GM23338 (cell line): ENCODE data around the gene STX11. TPM values are rescaled to one million over a fixed set of nuclear protein-coding genes. Genes with fewer than 3 reads are reported as not detected.

Source experiments
- ATAC-seq: fragments of 200-7000 bp; cut with Tn5 transposase; 3 replicates; pipeline ENCODE4 v1.9.1; 2020
- DNase-seq: peaks from one replicate; pipeline ENCODE4 v3.0.0-alpha.2; 2015; ENCODE audit warnings: low spot score
- H2AFZ ChIP-seq: fragments of 200-600 bp; sonication (generic); 2 replicates; pipeline ENCODE4 v1.8.0; 2016; ENCODE audit warnings: antibody characterized with exemption, mild to moderate bottlenecking, moderate library complexity
- H3F3A ChIP-seq: fragments of 200-600 bp; sonication (generic); replicated peaks from 2 replicates; pipeline ENCODE4 v1.8.0; 2017; ENCODE audit warnings: antibody characterized with exemption, mixed run types, low read depth
- H3K27ac ChIP-seq: fragments of 200-600 bp; sonication (generic); 2 replicates; pipeline ENCODE4 v1.6.1; 2016; ENCODE audit warnings: low read depth
- H3K27me3 ChIP-seq: fragments of 200-600 bp; sonication (generic); 2 replicates; pipeline ENCODE4 v1.8.0; 2016; ENCODE audit warnings: mild to moderate bottlenecking, mixed run types, moderate library complexity; ENCODE audit not compliant: insufficient read depth
- H3K36me3 ChIP-seq: fragments of 200-600 bp; sonication (generic); 2 replicates; pipeline ENCODE4 v1.8.0; 2016; ENCODE audit warnings: mild to moderate bottlenecking; ENCODE audit not compliant: insufficient read depth
- H3K4me1 ChIP-seq: fragments of 200-600 bp; sonication (generic); 2 replicates; pipeline ENCODE4 v1.8.0; 2016; ENCODE audit warnings: mild to moderate bottlenecking, moderate library complexity; ENCODE audit not compliant: insufficient read depth
- H3K4me2 ChIP-seq: fragments of 200-600 bp; sonication (generic); 2 replicates; pipeline ENCODE4 v1.7.1; 2017; ENCODE audit warnings: mixed run types
- H3K4me3 ChIP-seq: fragments of 200-600 bp; sonication (generic); 2 replicates; pipeline ENCODE4 v1.6.1; 2016; ENCODE audit warnings: mixed run types
- H3K79me2 ChIP-seq: fragments of 200-600 bp; sonication (generic); replicated peaks from 2 replicates; pipeline ENCODE4 v1.8.0; 2017; ENCODE audit warnings: mild to moderate bottlenecking; ENCODE audit not compliant: insufficient read depth
- H3K9me2 ChIP-seq: fragments of 200-600 bp; sonication (generic); 2 replicates; pipeline ENCODE4 v1.8.0; 2017; ENCODE audit not compliant: insufficient read depth
- H4K20me1 ChIP-seq: fragments of 200-600 bp; sonication (generic); replicated peaks from 2 replicates; pipeline ENCODE4 v1.8.0; 2017; ENCODE audit warnings: mild to moderate bottlenecking; ENCODE audit not compliant: insufficient read depth
- H3K27ac Mint-ChIP-seq: 2 replicates; pipeline ENCODE4 v1.8.0; 2020; ENCODE audit warnings: inconsistent platforms, mild to moderate bottlenecking, moderate library complexity, mixed read lengths
- H3K27me3 Mint-ChIP-seq: 3 replicates; pipeline ENCODE4 v1.8.0; 2022; ENCODE audit warnings: low read depth, mild to moderate bottlenecking, moderate library complexity, mixed read lengths, inconsistent platforms; ENCODE audit not compliant: insufficient read depth, poor library complexity
- H3K36me3 Mint-ChIP-seq: 3 replicates; pipeline ENCODE4 v1.8.0; 2021; ENCODE audit warnings: low read depth, mild to moderate bottlenecking, inconsistent platforms, moderate library complexity, mixed read lengths
- H3K4me1 Mint-ChIP-seq: 3 replicates; pipeline ENCODE4 v1.8.0; 2020; ENCODE audit warnings: mild to moderate bottlenecking, inconsistent platforms, mixed read lengths
- H3K4me3 Mint-ChIP-seq: 3 replicates; pipeline ENCODE4 v1.8.0; 2021; ENCODE audit warnings: moderate library complexity, mild to moderate bottlenecking, inconsistent platforms, mixed read lengths
- H3K9me3 Mint-ChIP-seq: 3 replicates; pipeline ENCODE4 v1.8.0; 2020; ENCODE audit warnings: moderate library complexity, mild to moderate bottlenecking, inconsistent platforms, mixed read lengths
- CREB1 ChIP-seq: fragments of 250-450 bp; sonication (Bioruptor Pico); IDR thresholded peaks from 2 replicates; pipeline ENCODE4 v1.5.0; 2020; ENCODE audit warnings: low read depth, mild to moderate bottlenecking, moderate library complexity
- CTCF ChIP-seq, 2 experiments: fragments of 200-600 bp in 1 of 2; sonication (generic) in 1 of 2; conservative IDR thresholded peaks; 2 replicates each; pipeline versions ENCODE4 v1.5.1 to v1.6.1; 2016 to 2017; ENCODE audit warnings: antibody characterized with exemption in 2 of 2, low read depth in 2 of 2, mild to moderate bottlenecking in 2 of 2, moderate library complexity in 1 of 2
- EZH2 ChIP-seq: fragments of 200-600 bp; sonication (generic); IDR thresholded peaks from one replicate; pipeline ENCODE4 v1.8.0; 2017; ENCODE audit warnings: antibody characterized with exemption, mild to moderate bottlenecking, low read depth; ENCODE audit not compliant: unreplicated experiment
- EZH2phosphoT487 ChIP-seq: fragments of 200-600 bp; sonication (generic); IDR thresholded peaks from one replicate; pipeline ENCODE4 v1.8.1; 2018; ENCODE audit warnings: antibody characterized with exemption; ENCODE audit not compliant: unreplicated experiment
- JUNB ChIP-seq: IDR thresholded peaks from one replicate; pipeline ENCODE4 v1.6.1; 2016; ENCODE audit warnings: antibody characterized with exemption; ENCODE audit not compliant: unreplicated experiment
- NANOG ChIP-seq: IDR thresholded peaks from 2 replicates; pipeline ENCODE4 v1.6.1; 2016; ENCODE audit warnings: antibody characterized with exemption, borderline replicate concordance
- STAT1 ChIP-seq: IDR thresholded peaks from one replicate; pipeline ENCODE4 v1.6.1; 2016; ENCODE audit warnings: antibody characterized with exemption; ENCODE audit not compliant: unreplicated experiment
- ZNF114 ChIP-seq: fragments of 250-450 bp; sonication (Bioruptor Pico); IDR thresholded peaks from 2 replicates; pipeline ENCODE4 v1.5.0; 2020; ENCODE audit warnings: mild to moderate bottlenecking, moderate library complexity
- ZNF331 ChIP-seq: fragments of 250-450 bp; sonication (Bioruptor Pico); IDR thresholded peaks from 2 replicates; pipeline ENCODE4 v1.5.0; 2020; ENCODE audit warnings: low read depth, mild to moderate bottlenecking, moderate library complexity
- polyA plus RNA-seq: library from polyadenylated mRNA; unstranded; fragments of >200 nt; fragmentation: Nextera tagmentation; extraction: Ambion mirVana; gene quantifications from 2 replicates; pipeline ENCODE4 v1.2.1, GENCODE V29; 2016
- total RNA-seq: library from RNA; depleted of rRNA; stranded (reverse); fragments of >200 nt; shearing (Covaris generic); gene quantifications from 2 replicates; pipeline ENCODE4 v1.2.3, GENCODE V29; 2014
- TF ChIP-seq, protein P1 (sequence below): IDR thresholded peaks from 2 replicates; pipeline ENCODE4 v1.6.1; 2016; ENCODE audit warnings: antibody characterized with exemption
- TF ChIP-seq, protein P2 (sequence below): IDR thresholded peaks from one replicate; pipeline ENCODE4 v1.6.1; 2018; ENCODE audit warnings: antibody characterized with exemption; ENCODE audit not compliant: unreplicated experiment

The STX11 gene
- total and polyA plus RNA-seq, 2 experiments from 2014 or later = 0.35 to 0.52 TPM

DNA sequence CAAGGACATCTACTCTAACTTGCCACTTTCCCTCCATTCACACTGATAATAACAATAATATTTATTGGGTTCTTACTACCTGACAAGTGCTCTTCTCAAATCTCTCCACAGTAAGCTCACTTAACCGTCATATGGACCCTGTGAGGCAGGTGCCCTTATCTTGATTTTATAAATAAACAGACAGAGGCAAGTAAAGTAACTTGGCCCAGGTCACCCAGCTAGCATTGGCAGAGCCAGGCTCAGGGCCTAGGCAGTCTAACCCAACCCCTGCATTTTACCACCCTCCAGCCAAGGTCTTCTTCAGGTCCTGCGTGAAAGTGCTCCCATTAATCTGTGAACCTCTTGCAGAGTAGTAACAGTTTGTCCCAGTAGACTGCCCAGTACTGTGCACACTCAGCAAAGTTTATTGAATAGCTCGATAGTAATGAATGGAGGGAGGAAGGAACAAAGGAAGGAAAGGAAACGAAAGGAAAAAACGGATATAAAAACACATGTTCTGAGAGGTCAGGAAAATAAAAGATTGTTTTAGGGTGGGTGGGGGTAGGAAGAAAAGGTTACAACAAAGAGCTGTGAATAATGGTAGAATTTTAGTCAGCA lies 17.0 kb upstream of the STX11 start:
- H3K4me2 ChIP-seq = no peak overlapping the region
- no peaks in the 10 kb centered on the region for H3K27me3 ChIP-seq
- H4K20me1 ChIP-seq = no peaks in the 10 kb centered on the region
- peak overlapping the region; percentile 73; the same call in 1 of the 2 replicates for H2AFZ ChIP-seq
- Mint-ChIP-seq H3K4me1 (no peaks in the 10 kb centered on the region), H3K27me3 (peaks cover 2% of the 10 kb centered on the region), H3K36me3 (no peaks in the 10 kb centered on the region), H3K4me3 (no peak overlapping the region), H3K9me3 (no peaks in the 10 kb centered on the region), H3K27ac (no peak overlapping the region)
- no peaks in the 10 kb centered on the region for H3F3A ChIP-seq
- no peak for DNase-seq
- no peak for TF ChIP-seq EZH2phosphoT487
- no peak for TF ChIP-seq JUNB
- TF ChIP-seq EZH2 = no peak
- H3K4me1 ChIP-seq = no peaks in the 10 kb centered on the region
- no peaks in the 10 kb centered on the region for H3K79me2 ChIP-seq
- H3K4me3 ChIP-seq = no peak overlapping the region
- H3K36me3 ChIP-seq = no peaks in the 10 kb centered on the region
- ATAC-seq = no peak
- no peak overlapping the region for H3K27ac ChIP-seq
- H3K9me2 ChIP-seq = no peaks in the 10 kb centered on the region

DNA sequence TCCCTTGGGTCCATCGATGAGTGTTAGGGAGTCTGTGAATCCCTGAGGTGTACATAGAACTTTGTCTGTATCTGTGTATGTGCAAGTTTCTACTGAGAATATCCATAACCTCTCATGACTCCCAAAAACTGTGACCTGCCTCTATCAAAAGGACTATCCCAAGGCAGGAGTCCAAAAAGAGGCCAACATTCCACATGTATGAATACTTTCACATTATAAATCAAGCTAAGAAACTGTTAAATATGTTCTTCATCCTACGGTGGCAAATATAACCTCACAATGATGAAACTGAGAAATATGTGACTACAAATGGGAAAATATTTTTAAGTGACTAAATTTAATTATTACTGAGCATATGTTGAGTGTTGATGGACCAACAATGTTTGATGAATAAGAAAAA lies 16.1 kb upstream of the STX11 start:
- Histone ChIP-seq H3K9me2 (no peaks in the 10 kb centered on the region), H3F3A (no peaks in the 10 kb centered on the region), H3K79me2 (no peaks in the 10 kb centered on the region), H3K4me3 (no peak overlapping the region), H2AFZ (no peak overlapping the region), H3K4me1 (no peaks in the 10 kb centered on the region), H4K20me1 (no peaks in the 10 kb centered on the region), H3K4me2 (no peak overlapping the region), H3K36me3 (no peaks in the 10 kb centered on the region), H3K27ac (no peak overlapping the region), H3K27me3 (no peaks in the 10 kb centered on the region)
- Mint-ChIP-seq H3K9me3 (no peaks in the 10 kb centered on the region), H3K4me1 (no peaks in the 10 kb centered on the region), H3K4me3 (no peak overlapping the region), H3K36me3 (no peaks in the 10 kb centered on the region), H3K27me3 (peaks cover 3% of the 10 kb centered on the region), H3K27ac (no peak overlapping the region)
- DNase-seq (no peak), ATAC-seq (no peak)
- TF ChIP-seq STAT1 (no peak), ZNF114 (CRISPR knock-in tag) (no peak), ZNF331 (no peak), CTCF (conservative IDR thresholded peaks at IDR 0.05; ENCODE audit: low read depth in 2 of 2) (no peak), JUNB (no peak), CREB1 (CRISPR knock-in tag) (no peak), NANOG (no peak)
- TF ChIP-seq, protein P1, sequence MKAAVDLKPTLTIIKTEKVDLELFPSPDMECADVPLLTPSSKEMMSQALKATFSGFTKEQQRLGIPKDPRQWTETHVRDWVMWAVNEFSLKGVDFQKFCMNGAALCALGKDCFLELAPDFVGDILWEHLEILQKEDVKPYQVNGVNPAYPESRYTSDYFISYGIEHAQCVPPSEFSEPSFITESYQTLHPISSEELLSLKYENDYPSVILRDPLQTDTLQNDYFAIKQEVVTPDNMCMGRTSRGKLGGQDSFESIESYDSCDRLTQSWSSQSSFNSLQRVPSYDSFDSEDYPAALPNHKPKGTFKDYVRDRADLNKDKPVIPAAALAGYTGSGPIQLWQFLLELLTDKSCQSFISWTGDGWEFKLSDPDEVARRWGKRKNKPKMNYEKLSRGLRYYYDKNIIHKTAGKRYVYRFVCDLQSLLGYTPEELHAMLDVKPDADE = no peak
- TF ChIP-seq, protein P2, sequence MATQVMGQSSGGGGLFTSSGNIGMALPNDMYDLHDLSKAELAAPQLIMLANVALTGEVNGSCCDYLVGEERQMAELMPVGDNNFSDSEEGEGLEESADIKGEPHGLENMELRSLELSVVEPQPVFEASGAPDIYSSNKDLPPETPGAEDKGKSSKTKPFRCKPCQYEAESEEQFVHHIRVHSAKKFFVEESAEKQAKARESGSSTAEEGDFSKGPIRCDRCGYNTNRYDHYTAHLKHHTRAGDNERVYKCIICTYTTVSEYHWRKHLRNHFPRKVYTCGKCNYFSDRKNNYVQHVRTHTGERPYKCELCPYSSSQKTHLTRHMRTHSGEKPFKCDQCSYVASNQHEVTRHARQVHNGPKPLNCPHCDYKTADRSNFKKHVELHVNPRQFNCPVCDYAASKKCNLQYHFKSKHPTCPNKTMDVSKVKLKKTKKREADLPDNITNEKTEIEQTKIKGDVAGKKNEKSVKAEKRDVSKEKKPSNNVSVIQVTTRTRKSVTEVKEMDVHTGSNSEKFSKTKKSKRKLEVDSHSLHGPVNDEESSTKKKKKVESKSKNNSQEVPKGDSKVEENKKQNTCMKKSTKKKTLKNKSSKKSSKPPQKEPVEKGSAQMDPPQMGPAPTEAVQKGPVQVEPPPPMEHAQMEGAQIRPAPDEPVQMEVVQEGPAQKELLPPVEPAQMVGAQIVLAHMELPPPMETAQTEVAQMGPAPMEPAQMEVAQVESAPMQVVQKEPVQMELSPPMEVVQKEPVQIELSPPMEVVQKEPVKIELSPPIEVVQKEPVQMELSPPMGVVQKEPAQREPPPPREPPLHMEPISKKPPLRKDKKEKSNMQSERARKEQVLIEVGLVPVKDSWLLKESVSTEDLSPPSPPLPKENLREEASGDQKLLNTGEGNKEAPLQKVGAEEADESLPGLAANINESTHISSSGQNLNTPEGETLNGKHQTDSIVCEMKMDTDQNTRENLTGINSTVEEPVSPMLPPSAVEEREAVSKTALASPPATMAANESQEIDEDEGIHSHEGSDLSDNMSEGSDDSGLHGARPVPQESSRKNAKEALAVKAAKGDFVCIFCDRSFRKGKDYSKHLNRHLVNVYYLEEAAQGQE = no peak
